GM23248 (cell line): ENCODE data around the gene RRP1.

ENCODE experiments used
- EZH2 ChIP-seq: fragments of 200-600 bp; sonication (generic); IDR thresholded peaks from 2 replicates; pipeline ENCODE4 v1.6.1; 2018; ENCODE audit warnings: antibody characterized with exemption, mild to moderate bottlenecking; ENCODE audit not compliant: insufficient read depth, poor library complexity, severe bottlenecking
- EZH2phosphoT487 ChIP-seq: fragments of 200-600 bp; sonication (generic); IDR thresholded peaks from 2 replicates; pipeline ENCODE4 v1.6.1; 2018; ENCODE audit warnings: antibody characterized with exemption, moderate library complexity, mild to moderate bottlenecking, low read depth; ENCODE audit not compliant: insufficient read depth

- TF ChIP-seq EZH2: no peak
- TF ChIP-seq EZH2phosphoT487: no peak
Observed at GRCh38 chr21:43802713-43803313, 13.4 kb downstream of the RRP1 start.
